GM12878 (cell line): ENCODE results near the gene PMM2. TPM values are rescaled to one million over a fixed set of nuclear protein-coding genes. Genes with fewer than 3 reads are reported as not detected.

Experiments
- BHLHE40 ChIP-seq, 2 experiments: fragments of 450-650 bp in 1 of 2; IDR thresholded peaks; 2 replicates each; pipeline ENCODE4 v1.6.1; 2011 to 2017; ENCODE audit warnings: low read depth in 2 of 2, borderline replicate concordance in 1 of 2, improper control_type of control experiment in 1 of 2, low read length in 1 of 2, mild to moderate bottlenecking in 1 of 2
- CEBPB ChIP-seq, 2 experiments: fragments of 150-350 bp in 1 of 2; IDR thresholded peaks; 2 replicates each; pipeline ENCODE4 v1.6.1; 2012 to 2014; ENCODE audit warnings: low read depth in 2 of 2, low read length in 2 of 2, borderline replicate concordance in 1 of 2, inconsistent platforms in 1 of 2
- CHD4 ChIP-seq: fragments of 200-600 bp; sonication (generic); IDR thresholded peaks from 2 replicates; pipeline ENCODE4 v1.6.1; 2016; ENCODE audit warnings: mild to moderate bottlenecking
- EGR1 ChIP-seq, 2 experiments: IDR thresholded peaks; 1 replicate in 1 of 2; 2 replicates in 1 of 2; pipeline ENCODE4 v1.6.1; 2011 to 2012; ENCODE audit warnings: low read depth in 2 of 2, low read length in 2 of 2, borderline replicate concordance in 1 of 2, mild to moderate bottlenecking in 1 of 2, moderate library complexity in 1 of 2
- ESRRA ChIP-seq: IDR thresholded peaks from 2 replicates; pipeline ENCODE4 v1.6.1; 2012; ENCODE audit warnings: mild to moderate bottlenecking, low read length, improper control_type of control experiment
- FOS ChIP-seq: IDR thresholded peaks from 3 replicates; pipeline ENCODE4 v1.6.1; 2011; ENCODE audit warnings: borderline replicate concordance; ENCODE audit not compliant: insufficient read length; ENCODE audit errors: extremely low read depth
- LARP7 ChIP-seq: fragments of 450-650 bp; IDR thresholded peaks from 2 replicates; pipeline ENCODE4 v1.6.1; 2017; ENCODE audit warnings: mild to moderate bottlenecking
- MTA3 ChIP-seq: IDR thresholded peaks from 2 replicates; pipeline ENCODE4 v1.6.1; 2012; ENCODE audit warnings: low read length, inconsistent platforms, borderline replicate concordance
- MYB ChIP-seq: fragments of 150-350 bp; IDR thresholded peaks from 2 replicates; pipeline ENCODE4 v1.6.1; 2014; ENCODE audit warnings: mild to moderate bottlenecking, low read depth, low read length, borderline replicate concordance
- NFYB ChIP-seq: IDR thresholded peaks from 2 replicates; pipeline ENCODE4 v1.6.1; 2011; ENCODE audit warnings: low read depth, mild to moderate bottlenecking, low read length, improper control_type of control experiment, moderate library complexity; ENCODE audit not compliant: insufficient read depth
- RB1 ChIP-seq: fragments of 450-650 bp; formaldehyde crosslinking; IDR thresholded peaks from 2 replicates; pipeline ENCODE4 v1.6.1; 2017; ENCODE audit warnings: mild to moderate bottlenecking, borderline replicate concordance
- RBBP5 ChIP-seq: fragments of 200-600 bp; sonication (generic); conservative IDR thresholded peaks from 2 replicates; pipeline ENCODE4 v1.6.1; 2016
- SUPT20H ChIP-seq: IDR thresholded peaks from 2 replicates; pipeline ENCODE4 v1.6.1; 2011; ENCODE audit warnings: low read depth, mild to moderate bottlenecking, low read length, moderate library complexity, borderline replicate concordance; ENCODE audit not compliant: control insufficient read depth
- ZNF207 ChIP-seq: fragments of 450-650 bp; IDR thresholded peaks from 2 replicates; pipeline ENCODE4 v1.6.1; 2014; ENCODE audit warnings: antibody characterized with exemption, mild to moderate bottlenecking, borderline replicate concordance
- ZZZ3 ChIP-seq: IDR thresholded peaks from 2 replicates; pipeline ENCODE4 v1.6.1; 2011; ENCODE audit warnings: low read depth; ENCODE audit not compliant: control insufficient read depth, insufficient read length
- polyA plus RNA-seq, 11 experiments: library from polyadenylated mRNA; depleted of rRNA in 4 of 11; unstranded in 6 of 11; stranded (reverse) in 5 of 11; fragments of >200 nt; fragmentation: Nextera tagmentation in 4 of 11; fragmentation: Illumina TruSeq in 1 of 11; extraction: Ambion mirVana in 4 of 11; extraction: Trizol in 1 of 11; gene quantifications; 1 replicate in 1 of 11; 2 replicates in 10 of 11; pipeline versions ENCODE4 v1.2.1 to v1.2.3, GENCODE V29; 2011 to 2016; ENCODE audit warnings: inconsistent platforms in 2 of 11, missing spikeins in 2 of 11, low read depth in 1 of 11
- total RNA-seq, 4 experiments: library from RNA; depleted of rRNA in 3 of 4; stranded (reverse); fragments of >200 nt in 3 of 4; fragmentation: Illumina TruSeq in 1 of 4; extraction: Trizol in 1 of 4; gene quantifications; 2 replicates each; pipeline versions ENCODE4 v1.2.1 to v1.2.3, GENCODE V29; 2013 to 2021
- TF ChIP-seq, protein P1 (sequence below): fragments of 450-650 bp; formaldehyde crosslinking; IDR thresholded peaks from 2 replicates; pipeline ENCODE4 v1.4.0; 2020; ENCODE audit warnings: mild to moderate bottlenecking, moderate library complexity
- TF ChIP-seq, protein P2 (sequence below): fragments of 450-650 bp; IDR thresholded peaks from 2 replicates; pipeline ENCODE4 v1.6.1; 2016; ENCODE audit warnings: mild to moderate bottlenecking
- TF ChIP-seq, protein P3 (sequence below): IDR thresholded peaks from 2 replicates; pipeline ENCODE4 v1.6.1; 2012; ENCODE audit warnings: low read depth, low read length, improper control_type of control experiment
- TF ChIP-seq, protein P4 (sequence below): fragments of 150-350 bp; IDR thresholded peaks from 2 replicates; pipeline ENCODE4 v1.6.1; 2016; ENCODE audit warnings: low read depth, low read length

The PMM2 gene
- total and polyA plus RNA-seq, 10 of the 15 experiments (the other 5 are each of a cell fraction or from before 2014, with no cell fraction given), result 22.6 to 69.4 (median 52.3) TPM

DNA sequence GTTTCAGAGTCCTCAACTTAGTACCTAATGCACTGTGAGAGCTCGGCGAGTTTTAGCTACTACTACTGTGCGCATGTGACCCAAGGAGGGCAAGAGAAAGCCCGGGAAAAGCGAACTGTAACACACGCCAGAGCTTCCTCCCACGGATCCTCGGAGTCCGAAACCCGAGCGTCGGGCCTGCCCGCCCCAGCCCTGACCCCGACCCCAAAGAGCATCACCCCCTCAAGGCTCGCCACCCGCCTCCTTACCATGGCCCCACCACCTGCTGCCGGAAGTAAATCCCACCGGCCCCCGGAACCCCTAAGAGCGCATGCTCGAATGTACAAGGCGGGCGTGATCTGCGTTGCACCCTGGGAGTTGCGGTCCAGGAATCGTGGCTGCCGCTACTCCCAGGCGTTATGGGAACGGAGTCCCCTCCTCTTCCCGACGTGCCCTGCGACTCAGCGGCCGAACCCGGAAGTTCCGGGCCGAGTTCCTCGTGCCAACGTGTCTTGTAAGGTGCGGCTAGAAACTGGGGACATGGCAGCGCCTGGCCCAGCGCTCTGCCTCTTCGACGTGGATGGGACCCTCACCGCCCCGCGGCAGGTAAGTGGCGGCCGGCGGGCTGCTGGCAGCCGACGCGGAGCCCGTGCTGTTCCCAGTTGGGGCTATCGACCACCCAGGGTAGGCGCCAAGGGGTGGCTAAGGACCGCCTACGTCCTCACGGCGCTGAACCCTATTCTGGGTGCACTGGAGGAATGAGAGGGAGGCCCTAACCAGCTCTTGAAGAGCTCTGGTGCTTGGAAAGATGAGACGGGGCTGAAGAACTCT is at the start of gene PMM2, which contains the start of gene TMEM186 (continued):
- TF ChIP-seq, protein P1, sequence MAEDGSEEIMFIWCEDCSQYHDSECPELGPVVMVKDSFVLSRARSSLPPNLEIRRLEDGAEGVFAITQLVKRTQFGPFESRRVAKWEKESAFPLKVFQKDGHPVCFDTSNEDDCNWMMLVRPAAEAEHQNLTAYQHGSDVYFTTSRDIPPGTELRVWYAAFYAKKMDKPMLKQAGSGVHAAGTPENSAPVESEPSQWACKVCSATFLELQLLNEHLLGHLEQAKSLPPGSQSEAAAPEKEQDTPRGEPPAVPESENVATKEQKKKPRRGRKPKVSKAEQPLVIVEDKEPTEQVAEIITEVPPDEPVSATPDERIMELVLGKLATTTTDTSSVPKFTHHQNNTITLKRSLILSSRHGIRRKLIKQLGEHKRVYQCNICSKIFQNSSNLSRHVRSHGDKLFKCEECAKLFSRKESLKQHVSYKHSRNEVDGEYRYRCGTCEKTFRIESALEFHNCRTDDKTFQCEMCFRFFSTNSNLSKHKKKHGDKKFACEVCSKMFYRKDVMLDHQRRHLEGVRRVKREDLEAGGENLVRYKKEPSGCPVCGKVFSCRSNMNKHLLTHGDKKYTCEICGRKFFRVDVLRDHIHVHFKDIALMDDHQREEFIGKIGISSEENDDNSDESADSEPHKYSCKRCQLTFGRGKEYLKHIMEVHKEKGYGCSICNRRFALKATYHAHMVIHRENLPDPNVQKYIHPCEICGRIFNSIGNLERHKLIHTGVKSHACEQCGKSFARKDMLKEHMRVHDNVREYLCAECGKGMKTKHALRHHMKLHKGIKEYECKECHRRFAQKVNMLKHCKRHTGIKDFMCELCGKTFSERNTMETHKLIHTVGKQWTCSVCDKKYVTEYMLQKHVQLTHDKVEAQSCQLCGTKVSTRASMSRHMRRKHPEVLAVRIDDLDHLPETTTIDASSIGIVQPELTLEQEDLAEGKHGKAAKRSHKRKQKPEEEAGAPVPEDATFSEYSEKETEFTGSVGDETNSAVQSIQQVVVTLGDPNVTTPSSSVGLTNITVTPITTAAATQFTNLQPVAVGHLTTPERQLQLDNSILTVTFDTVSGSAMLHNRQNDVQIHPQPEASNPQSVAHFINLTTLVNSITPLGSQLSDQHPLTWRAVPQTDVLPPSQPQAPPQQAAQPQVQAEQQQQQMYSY, result no peak
- peak; percentile 72 for TF ChIP-seq LARP7
- TF ChIP-seq SUPT20H, result no peak
- peak in 1 of 2 experiments; percentile 13; a peak in 1 of 3 replicates for TF ChIP-seq EGR1 (IDR thresholded peaks at IDR 0.05; ENCODE audit: borderline replicate concordance in 1 of 2, low read depth in 2 of 2, low read length in 2 of 2)
- TF ChIP-seq BHLHE40 (IDR thresholded peaks at IDR 0.05; ENCODE audit: borderline replicate concordance in 1 of 2, low read depth in 2 of 2, low read length in 1 of 2), result peak; percentile 62 to 82
- TF ChIP-seq FOS, result no peak
- TF ChIP-seq CHD4, result no peak
- no peak for TF ChIP-seq ZZZ3
- TF ChIP-seq CEBPB (IDR thresholded peaks at IDR 0.05; ENCODE audit: borderline replicate concordance in 1 of 2, low read depth in 2 of 2, low read length in 2 of 2), result no peak
- no peak for TF ChIP-seq MYB
- TF ChIP-seq MTA3, result no peak
- no peak for TF ChIP-seq RBBP5
- TF ChIP-seq, protein P2, sequence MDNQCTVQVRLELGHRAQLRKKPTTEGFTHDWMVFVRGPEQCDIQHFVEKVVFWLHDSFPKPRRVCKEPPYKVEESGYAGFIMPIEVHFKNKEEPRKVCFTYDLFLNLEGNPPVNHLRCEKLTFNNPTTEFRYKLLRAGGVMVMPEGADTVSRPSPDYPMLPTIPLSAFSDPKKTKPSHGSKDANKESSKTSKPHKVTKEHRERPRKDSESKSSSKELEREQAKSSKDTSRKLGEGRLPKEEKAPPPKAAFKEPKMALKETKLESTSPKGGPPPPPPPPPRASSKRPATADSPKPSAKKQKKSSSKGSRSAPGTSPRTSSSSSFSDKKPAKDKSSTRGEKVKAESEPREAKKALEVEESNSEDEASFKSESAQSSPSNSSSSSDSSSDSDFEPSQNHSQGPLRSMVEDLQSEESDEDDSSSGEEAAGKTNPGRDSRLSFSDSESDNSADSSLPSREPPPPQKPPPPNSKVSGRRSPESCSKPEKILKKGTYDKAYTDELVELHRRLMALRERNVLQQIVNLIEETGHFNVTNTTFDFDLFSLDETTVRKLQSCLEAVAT, result no peak
- TF ChIP-seq, protein P3, sequence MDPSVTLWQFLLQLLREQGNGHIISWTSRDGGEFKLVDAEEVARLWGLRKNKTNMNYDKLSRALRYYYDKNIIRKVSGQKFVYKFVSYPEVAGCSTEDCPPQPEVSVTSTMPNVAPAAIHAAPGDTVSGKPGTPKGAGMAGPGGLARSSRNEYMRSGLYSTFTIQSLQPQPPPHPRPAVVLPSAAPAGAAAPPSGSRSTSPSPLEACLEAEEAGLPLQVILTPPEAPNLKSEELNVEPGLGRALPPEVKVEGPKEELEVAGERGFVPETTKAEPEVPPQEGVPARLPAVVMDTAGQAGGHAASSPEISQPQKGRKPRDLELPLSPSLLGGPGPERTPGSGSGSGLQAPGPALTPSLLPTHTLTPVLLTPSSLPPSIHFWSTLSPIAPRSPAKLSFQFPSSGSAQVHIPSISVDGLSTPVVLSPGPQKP, result peak; percentile 78; the same call in 1 of the 2 replicates
- TF ChIP-seq RB1, result no peak; the same call in 1 of the 2 replicates
- 0 out of 2 replicates have a peak, but pooled peaks have one; percentile 38 for TF ChIP-seq ZNF207
- TF ChIP-seq, protein P4, sequence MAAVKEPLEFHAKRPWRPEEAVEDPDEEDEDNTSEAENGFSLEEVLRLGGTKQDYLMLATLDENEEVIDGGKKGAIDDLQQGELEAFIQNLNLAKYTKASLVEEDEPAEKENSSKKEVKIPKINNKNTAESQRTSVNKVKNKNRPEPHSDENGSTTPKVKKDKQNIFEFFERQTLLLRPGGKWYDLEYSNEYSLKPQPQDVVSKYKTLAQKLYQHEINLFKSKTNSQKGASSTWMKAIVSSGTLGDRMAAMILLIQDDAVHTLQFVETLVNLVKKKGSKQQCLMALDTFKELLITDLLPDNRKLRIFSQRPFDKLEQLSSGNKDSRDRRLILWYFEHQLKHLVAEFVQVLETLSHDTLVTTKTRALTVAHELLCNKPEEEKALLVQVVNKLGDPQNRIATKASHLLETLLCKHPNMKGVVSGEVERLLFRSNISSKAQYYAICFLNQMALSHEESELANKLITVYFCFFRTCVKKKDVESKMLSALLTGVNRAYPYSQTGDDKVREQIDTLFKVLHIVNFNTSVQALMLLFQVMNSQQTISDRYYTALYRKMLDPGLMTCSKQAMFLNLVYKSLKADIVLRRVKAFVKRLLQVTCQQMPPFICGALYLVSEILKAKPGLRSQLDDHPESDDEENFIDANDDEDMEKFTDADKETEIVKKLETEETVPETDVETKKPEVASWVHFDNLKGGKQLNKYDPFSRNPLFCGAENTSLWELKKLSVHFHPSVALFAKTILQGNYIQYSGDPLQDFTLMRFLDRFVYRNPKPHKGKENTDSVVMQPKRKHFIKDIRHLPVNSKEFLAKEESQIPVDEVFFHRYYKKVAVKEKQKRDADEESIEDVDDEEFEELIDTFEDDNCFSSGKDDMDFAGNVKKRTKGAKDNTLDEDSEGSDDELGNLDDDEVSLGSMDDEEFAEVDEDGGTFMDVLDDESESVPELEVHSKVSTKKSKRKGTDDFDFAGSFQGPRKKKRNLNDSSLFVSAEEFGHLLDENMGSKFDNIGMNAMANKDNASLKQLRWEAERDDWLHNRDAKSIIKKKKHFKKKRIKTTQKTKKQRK, result no peak
- TF ChIP-seq NFYB, result no peak
- TF ChIP-seq ESRRA, result peak; percentile 39; the same call in 1 of the 2 replicates
